Activated T-helper 2 cell treated with anti-CD3 and anti-CD28 coated beads, Interferon-gamma antibody, Interleukin-2, Interleukin-4, amounts not matched to agents 10 μg/mL and 5 μg/mL and 100 μg/mL, durations not matched to agents 14 hours and 24 hours and 36 hours (primary cell): ENCODE measurements around the gene SRBD1. TPM values are rescaled to one million over a fixed set of nuclear protein-coding genes. Genes with fewer than 3 reads are reported as not detected.

Source experiments
- DNase-seq: peaks from one replicate; pipeline ENCODE4 v3.0.0; 2021; ENCODE audit warnings: low spot score
- H3K27ac Mint-ChIP-seq: one replicate; pipeline ENCODE4 v1.8.0; 2021; ENCODE audit warnings: mixed read lengths
- H3K27me3 Mint-ChIP-seq: one replicate; pipeline ENCODE4 v1.8.0; 2021; ENCODE audit warnings: low read depth, mixed read lengths
- H3K36me3 Mint-ChIP-seq: one replicate; pipeline ENCODE4 v1.8.0; 2021; ENCODE audit warnings: low read depth, mixed read lengths
- H3K4me1 Mint-ChIP-seq: one replicate; pipeline ENCODE4 v1.8.0; 2021; ENCODE audit warnings: low read depth, mixed read lengths
- H3K4me3 Mint-ChIP-seq: one replicate; pipeline ENCODE4 v1.8.0; 2021; ENCODE audit warnings: low read depth, mild to moderate bottlenecking, moderate library complexity, mixed read lengths
- H3K9me3 Mint-ChIP-seq: one replicate; pipeline ENCODE4 v1.8.0; 2021; ENCODE audit warnings: mixed read lengths
- intact Hi-C: fragments of 100-400 bp; cut with micrococcal nuclease; formaldehyde crosslinking; loops from one replicate; pipeline ENCODE4 v1.15.1; 2023
- total RNA-seq: library from RNA; stranded (reverse); gene quantifications from 2 replicates; pipeline ENCODE4 v1.2.3, GENCODE V29; 2022

Gene SRBD1
- total RNA-seq, 1 donor from 2014 or later: 21.7 TPM

GRCh38 chr2:45406621-45407020, 204.4 kb downstream of the SRBD1 start:
- intact Hi-C loops: no loop called here
- no peak overlapping the region for H3K27ac Mint-ChIP-seq
- H3K9me3 Mint-ChIP-seq: no peaks in the 10 kb centered on the region
- no peak for DNase-seq
- peaks cover 10% of the 10 kb centered on the region for H3K36me3 Mint-ChIP-seq
- H3K4me3 Mint-ChIP-seq: no peak overlapping the region
- H3K4me1 Mint-ChIP-seq: peaks cover 4% of the 10 kb centered on the region
- H3K27me3 Mint-ChIP-seq: no peaks in the 10 kb centered on the region

GRCh38 chr2:45404807-45405297, 206.2 kb downstream of the SRBD1 start:
- H3K27me3 Mint-ChIP-seq: no peaks in the 10 kb centered on the region
- H3K9me3 Mint-ChIP-seq: no peaks in the 10 kb centered on the region
- H3K4me3 Mint-ChIP-seq: no peak overlapping the region
- intact Hi-C loops: no loop called here
- no peak for DNase-seq
- H3K27ac Mint-ChIP-seq: no peak overlapping the region
- no peaks in the 10 kb centered on the region for H3K36me3 Mint-ChIP-seq
- H3K4me1 Mint-ChIP-seq: no peaks in the 10 kb centered on the region

DNA sequence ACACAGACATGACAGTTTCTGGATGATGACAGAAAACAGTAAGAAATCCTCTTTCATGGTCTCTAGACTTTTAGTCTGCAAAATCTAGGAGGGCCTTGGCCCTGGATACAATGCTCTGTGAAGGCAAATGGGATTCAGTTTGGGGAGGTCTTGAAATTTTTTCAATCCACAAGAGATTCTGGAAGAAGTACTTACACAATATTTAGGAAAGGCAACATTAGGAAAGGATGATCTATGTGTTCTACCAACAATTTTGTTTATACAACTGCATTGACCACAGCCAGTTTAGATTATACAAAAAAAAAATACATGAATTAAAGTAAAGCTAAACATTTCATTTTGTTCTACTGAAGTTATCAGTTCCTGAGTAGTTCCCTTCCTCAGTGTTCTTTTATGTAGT, 208.0 kb downstream of the SRBD1 start:
- H3K27ac Mint-ChIP-seq: no peak overlapping the region
- intact Hi-C loops: no loop called here
- H3K9me3 Mint-ChIP-seq: no peaks in the 10 kb centered on the region
- no peak overlapping the region for H3K4me3 Mint-ChIP-seq
- DNase-seq: no peak
- H3K4me1 Mint-ChIP-seq: no peaks in the 10 kb centered on the region
- no peaks in the 10 kb centered on the region for H3K36me3 Mint-ChIP-seq
- H3K27me3 Mint-ChIP-seq: no peaks in the 10 kb centered on the region

DNA sequence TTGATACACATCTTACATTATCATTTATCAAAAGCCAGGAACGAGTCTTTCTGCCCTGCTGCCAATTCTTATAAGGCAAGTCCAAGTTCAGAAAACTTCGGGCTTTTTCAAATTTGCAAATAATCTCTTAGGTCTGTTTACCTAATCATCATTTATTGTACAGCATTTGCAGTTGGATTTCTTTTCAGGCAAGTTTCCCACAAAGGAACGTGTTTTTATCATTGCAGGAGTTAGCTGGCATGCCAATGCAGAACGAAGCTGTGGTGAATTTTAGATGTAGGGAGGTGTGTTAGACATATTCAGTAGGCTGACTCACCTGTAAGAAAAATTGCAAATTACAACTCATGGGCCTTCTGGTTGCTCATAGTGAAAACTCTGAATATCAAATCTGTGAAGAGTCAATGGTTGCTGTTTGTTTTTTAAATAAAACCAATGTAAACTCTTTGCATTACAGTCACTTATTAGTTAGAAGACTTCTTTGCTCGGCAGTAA, 209.6 kb downstream of the SRBD1 start:
- Mint-ChIP-seq H3K27ac (no peak overlapping the region), H3K9me3 (no peaks in the 10 kb centered on the region), H3K4me3 (no peak overlapping the region), H3K36me3 (no peaks in the 10 kb centered on the region), H3K27me3 (no peaks in the 10 kb centered on the region), H3K4me1 (no peaks in the 10 kb centered on the region)
- no peak for DNase-seq
- intact Hi-C loops: no loop called here

DNA sequence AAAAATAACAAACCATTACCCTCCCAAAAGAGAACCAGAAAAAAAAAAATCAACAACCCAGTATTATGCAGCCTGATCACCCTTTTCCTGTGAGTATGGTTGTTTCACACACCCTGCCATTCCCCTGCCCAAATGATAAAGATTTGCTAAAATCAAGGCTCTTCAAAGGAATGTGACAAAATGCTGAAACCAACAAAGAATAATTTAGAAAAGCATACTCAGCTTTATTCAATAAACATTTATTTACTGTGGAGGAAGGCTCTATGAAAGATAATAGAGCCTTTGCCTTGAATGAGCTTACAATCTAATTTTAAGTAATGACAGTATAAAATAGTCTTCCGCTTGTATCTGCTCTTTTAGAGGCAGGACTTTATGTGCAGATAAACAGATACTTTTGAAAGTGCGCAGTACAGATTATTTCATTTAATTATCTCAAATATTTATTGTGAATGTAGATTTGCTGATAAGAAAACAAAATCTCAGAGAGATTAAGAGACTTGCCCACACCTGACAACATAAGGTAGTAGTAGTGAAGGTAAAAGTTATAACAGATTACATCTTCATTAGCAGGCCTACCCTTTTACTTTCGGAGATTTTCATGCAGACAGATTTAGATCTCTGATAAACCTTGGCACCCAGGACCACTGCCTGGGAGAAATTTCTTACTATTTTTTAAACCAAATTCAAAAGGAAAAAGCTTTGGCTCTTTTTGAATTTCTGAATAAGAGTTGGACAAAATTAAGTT, 211.9 kb downstream of the SRBD1 start:
- Mint-ChIP-seq H3K9me3 (no peaks in the 10 kb centered on the region), H3K36me3 (no peaks in the 10 kb centered on the region), H3K27ac (no peak overlapping the region), H3K4me3 (no peak overlapping the region), H3K27me3 (no peaks in the 10 kb centered on the region), H3K4me1 (no peaks in the 10 kb centered on the region)
- no peak for DNase-seq
- intact Hi-C loops: no loop called here

GRCh38 chr2:45397292-45397691, 213.8 kb downstream of the SRBD1 start:
- no peaks in the 10 kb centered on the region for H3K27me3 Mint-ChIP-seq
- H3K9me3 Mint-ChIP-seq: no peaks in the 10 kb centered on the region
- no peaks in the 10 kb centered on the region for H3K4me1 Mint-ChIP-seq
- H3K4me3 Mint-ChIP-seq: no peak overlapping the region
- DNase-seq: no peak
- peaks cover 8% of the 10 kb centered on the region for H3K36me3 Mint-ChIP-seq
- no peak overlapping the region for H3K27ac Mint-ChIP-seq
- intact Hi-C loops: no loop called here

- no peak overlapping the region for H3K27ac Mint-ChIP-seq
- peaks cover 8% of the 10 kb centered on the region for H3K36me3 Mint-ChIP-seq
- no peaks in the 10 kb centered on the region for H3K27me3 Mint-ChIP-seq
- no peak for DNase-seq
- intact Hi-C loops: no loop called here
- no peak overlapping the region for H3K4me3 Mint-ChIP-seq
- no peaks in the 10 kb centered on the region for H3K4me1 Mint-ChIP-seq
- no peaks in the 10 kb centered on the region for H3K9me3 Mint-ChIP-seq
These were observed 214.4 kb downstream of the SRBD1 start for GRCh38 chr2:45396671-45397070.

DNA sequence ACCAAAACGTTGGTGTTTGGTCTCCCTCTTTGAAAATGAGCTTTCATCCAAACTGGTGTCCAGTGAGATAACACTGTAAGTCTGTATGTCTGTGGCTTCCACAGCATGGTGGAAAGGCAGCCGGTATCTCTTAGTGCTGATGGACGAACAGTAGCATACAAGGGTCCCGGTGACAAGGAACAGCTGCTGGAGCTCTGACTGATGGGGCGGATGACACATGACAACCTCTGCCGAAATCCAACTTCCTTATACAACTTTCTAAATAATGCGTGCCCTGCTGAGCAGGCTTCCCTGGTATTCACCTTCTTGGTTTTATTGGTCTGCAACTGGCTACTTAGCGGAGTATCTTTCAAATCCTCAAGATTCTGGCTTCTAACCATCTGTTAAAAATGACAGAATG, 216.2 kb downstream of the SRBD1 start:
- Mint-ChIP-seq H3K4me3 (no peak overlapping the region), H3K27me3 (no peaks in the 10 kb centered on the region), H3K4me1 (no peaks in the 10 kb centered on the region), H3K27ac (no peak overlapping the region), H3K9me3 (no peaks in the 10 kb centered on the region), H3K36me3 (peaks cover 8% of the 10 kb centered on the region)
- no peak for DNase-seq
- intact Hi-C loops: no loop called here

- H3K4me1 Mint-ChIP-seq: no peaks in the 10 kb centered on the region
- H3K4me3 Mint-ChIP-seq: no peak overlapping the region
- peaks cover 12% of the 10 kb centered on the region for H3K36me3 Mint-ChIP-seq
- H3K9me3 Mint-ChIP-seq: no peaks in the 10 kb centered on the region
- H3K27me3 Mint-ChIP-seq: no peaks in the 10 kb centered on the region
- no peak for DNase-seq
- H3K27ac Mint-ChIP-seq: no peak overlapping the region
- intact Hi-C loops: no loop called here
These were observed 216.9 kb downstream of the SRBD1 start for GRCh38 chr2:45394216-45394615.

DNA sequence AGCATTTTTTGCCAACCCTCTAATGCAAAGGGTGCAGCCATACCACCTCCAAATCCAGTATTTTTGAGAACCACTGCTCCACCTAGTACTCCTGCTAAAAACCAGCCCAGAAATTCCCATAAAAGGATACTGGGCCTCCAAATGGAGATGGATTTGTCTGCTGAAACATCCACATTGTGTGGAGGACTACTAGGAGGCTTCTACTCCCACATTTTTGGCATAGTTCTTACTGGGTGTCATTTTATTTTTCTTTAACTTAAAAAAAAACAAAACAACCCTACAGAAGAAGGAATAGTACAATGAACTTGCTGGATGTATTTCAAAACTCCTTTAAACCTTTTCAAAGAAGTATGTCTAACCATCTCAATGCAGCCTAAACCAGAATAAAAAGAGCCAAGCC, 219.2 kb downstream of the SRBD1 start:
- Mint-ChIP-seq H3K27me3 (no peaks in the 10 kb centered on the region), H3K36me3 (peaks cover 28% of the 10 kb centered on the region), H3K9me3 (no peaks in the 10 kb centered on the region), H3K4me1 (no peaks in the 10 kb centered on the region), H3K27ac (no peak overlapping the region), H3K4me3 (no peak overlapping the region)
- DNase-seq: no peak
- intact Hi-C loops: no loop called here

DNA sequence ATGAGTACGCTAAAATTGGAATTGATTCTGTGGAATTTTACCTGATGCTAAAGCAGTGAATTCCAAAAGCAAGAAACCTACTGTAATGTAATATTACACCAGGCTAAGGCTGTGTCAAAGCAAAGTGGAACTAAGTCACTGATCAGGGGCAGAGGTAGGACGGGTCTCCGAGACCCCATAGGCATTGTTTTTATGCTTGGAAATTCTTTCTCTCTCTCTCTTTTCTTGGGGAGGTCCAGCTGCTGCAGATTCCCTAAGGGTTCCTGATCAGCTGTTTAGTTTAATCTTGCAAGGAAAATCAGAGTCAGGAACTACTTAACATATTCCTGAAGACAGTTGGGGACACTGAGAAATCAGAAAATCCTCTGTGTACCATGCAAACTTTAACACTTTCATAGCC, 220.2 kb downstream of the SRBD1 start:
- peaks cover 28% of the 10 kb centered on the region for H3K36me3 Mint-ChIP-seq
- intact Hi-C loops: no loop called here
- no peak overlapping the region for H3K4me3 Mint-ChIP-seq
- no peak for DNase-seq
- H3K4me1 Mint-ChIP-seq: no peaks in the 10 kb centered on the region
- H3K27me3 Mint-ChIP-seq: no peaks in the 10 kb centered on the region
- no peak overlapping the region for H3K27ac Mint-ChIP-seq
- H3K9me3 Mint-ChIP-seq: no peaks in the 10 kb centered on the region

- Mint-ChIP-seq H3K27me3 (no peaks in the 10 kb centered on the region), H3K27ac (no peak overlapping the region), H3K9me3 (no peaks in the 10 kb centered on the region), H3K4me1 (no peaks in the 10 kb centered on the region), H3K4me3 (no peak overlapping the region), H3K36me3 (peaks cover 28% of the 10 kb centered on the region)
- DNase-seq: no peak
- intact Hi-C loops: no loop called here
These were observed 220.6 kb downstream of the SRBD1 start for GRCh38 chr2:45390441-45390840.

- DNase-seq: no peak
- H3K27me3 Mint-ChIP-seq: no peaks in the 10 kb centered on the region
- no peak overlapping the region for H3K4me3 Mint-ChIP-seq
- no peak overlapping the region for H3K27ac Mint-ChIP-seq
- intact Hi-C loops: no loop called here
- no peaks in the 10 kb centered on the region for H3K4me1 Mint-ChIP-seq
- peaks cover 28% of the 10 kb centered on the region for H3K36me3 Mint-ChIP-seq
- no peaks in the 10 kb centered on the region for H3K9me3 Mint-ChIP-seq
These were observed 222.4 kb downstream of the SRBD1 start for GRCh38 chr2:45388541-45389100.
